BE2C (cell line): Measurements from ENCODE around the gene KASH5.

Source experiments
- DNase-seq: peaks from one replicate; pipeline ENCODE4 v3.0.0-alpha.2; 2020
- H3K27me3 ChIP-seq: fragments of 250-450 bp; sonication (Bioruptor Pico); 2 replicates; pipeline ENCODE4 v1.5.1; 2020; ENCODE audit warnings: mild to moderate bottlenecking
- H3K36me3 ChIP-seq: fragments of 250-450 bp; sonication (Bioruptor Pico); 2 replicates; pipeline ENCODE4 v1.5.1; 2020; ENCODE audit warnings: mild to moderate bottlenecking
- H3K4me1 ChIP-seq: fragments of 250-450 bp; sonication (Bioruptor Pico); 2 replicates; pipeline ENCODE4 v1.5.1; 2020
- H3K4me3 ChIP-seq: 2 replicates; pipeline ENCODE4 v1.5.1; 2011; ENCODE audit warnings: low read depth, low read length
- H3K9me3 ChIP-seq: fragments of 250-450 bp; sonication (Bioruptor Pico); 2 replicates; pipeline ENCODE4 v1.5.1; 2020
- CTCF ChIP-seq: IDR thresholded peaks from 2 replicates; pipeline ENCODE4 v1.5.1; 2012; ENCODE audit warnings: mild to moderate bottlenecking, low read depth, low read length

The KASH5 gene

DNA sequence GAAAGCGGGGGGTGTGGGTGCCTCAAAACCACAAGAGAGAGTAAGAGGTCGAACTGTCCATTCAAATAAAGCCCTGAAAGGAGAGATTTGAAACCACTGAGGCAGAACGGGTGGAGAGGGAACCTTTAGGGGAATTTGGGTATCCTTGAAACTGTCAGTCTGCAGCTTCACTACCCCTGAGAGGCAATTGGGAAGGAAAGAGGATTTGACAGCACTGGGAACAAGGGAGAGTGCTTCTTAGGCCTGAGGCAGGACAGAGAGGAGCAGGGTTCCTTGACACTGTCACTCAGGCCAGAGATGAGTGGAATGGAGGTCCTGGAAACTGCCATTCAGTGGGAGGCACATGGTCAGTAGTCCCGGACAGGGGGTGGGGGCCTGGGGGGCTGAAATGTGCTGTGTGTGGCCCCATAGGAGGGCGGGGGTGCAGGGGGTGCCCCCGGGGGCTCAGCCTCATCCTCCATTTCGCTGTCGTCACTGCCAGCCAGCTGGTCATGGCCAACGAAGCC is 42.2 kb downstream of the KASH5 start:
- peaks cover 69% of the 10 kb centered on the region for H3K27me3 ChIP-seq
- H3K4me3 ChIP-seq: no peak overlapping the region
- no peak for TF ChIP-seq CTCF
- no peaks in the 10 kb centered on the region for H3K9me3 ChIP-seq
- no peaks in the 10 kb centered on the region for H3K36me3 ChIP-seq
- DNase-seq: no peak
- no peaks in the 10 kb centered on the region for H3K4me1 ChIP-seq

GRCh38 chr19:49430678-49431329 is 42.8 kb downstream of the KASH5 start:
- Histone ChIP-seq H3K4me3 (no peak overlapping the region), H3K4me1 (no peaks in the 10 kb centered on the region), H3K9me3 (no peaks in the 10 kb centered on the region), H3K27me3 (peaks cover 63% of the 10 kb centered on the region), H3K36me3 (no peaks in the 10 kb centered on the region)
- peak; percentile 36; the same call in 1 of the 2 replicates for TF ChIP-seq CTCF
- DNase-seq: no peak

- no peak for TF ChIP-seq CTCF
- H3K4me1 ChIP-seq: no peaks in the 10 kb centered on the region
- H3K36me3 ChIP-seq: no peaks in the 10 kb centered on the region
- H3K4me3 ChIP-seq: no peak overlapping the region
- no peaks in the 10 kb centered on the region for H3K9me3 ChIP-seq
- peak; percentile 59 for DNase-seq
- peaks cover 59% of the 10 kb centered on the region for H3K27me3 ChIP-seq
Measured at GRCh38 chr19:49431330-49431749, 43.3 kb downstream of the KASH5 start.

- no peaks in the 10 kb centered on the region for H3K36me3 ChIP-seq
- DNase-seq: no peak
- H3K9me3 ChIP-seq: no peaks in the 10 kb centered on the region
- H3K27me3 ChIP-seq: peaks cover 56% of the 10 kb centered on the region
- no peak for TF ChIP-seq CTCF
- no peaks in the 10 kb centered on the region for H3K4me1 ChIP-seq
- H3K4me3 ChIP-seq: no peak overlapping the region
Measured at GRCh38 chr19:49432141-49433073, 44.4 kb downstream of the KASH5 start.

DNA sequence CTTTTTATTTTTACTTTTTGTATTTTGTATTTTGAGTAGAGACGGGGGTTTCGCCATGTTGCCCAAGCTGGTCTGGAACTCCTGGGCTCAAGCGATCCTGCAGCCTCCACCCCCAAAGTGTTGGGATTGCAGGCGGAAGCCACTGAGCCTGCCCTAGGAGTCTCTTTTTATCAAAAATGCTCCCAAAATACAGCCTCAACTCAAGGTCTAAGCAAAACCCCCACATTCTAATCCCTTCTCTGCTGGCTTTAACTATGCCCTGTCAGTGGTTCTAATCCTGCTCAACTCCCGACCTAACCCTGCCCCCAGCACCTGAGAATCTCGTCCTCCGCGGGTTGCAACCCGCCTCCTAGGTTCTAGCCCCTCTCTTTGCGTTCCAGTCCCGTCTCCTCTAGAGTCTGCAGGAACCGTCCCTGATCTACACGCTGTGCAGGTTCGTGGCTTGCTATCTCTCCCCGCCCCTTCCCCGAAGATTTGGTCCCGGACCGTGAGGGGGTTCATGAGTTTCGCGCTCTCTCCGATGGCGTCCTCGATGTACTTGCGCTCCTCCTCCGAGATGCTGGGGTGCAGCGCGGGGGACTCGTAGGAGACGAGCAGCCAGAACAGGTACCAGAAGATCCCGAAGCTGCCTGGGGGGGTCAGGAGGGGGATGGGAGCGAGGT is 45.3 kb downstream of the KASH5 start:
- Histone ChIP-seq H3K4me1 (no peaks in the 10 kb centered on the region), H3K27me3 (peaks cover 55% of the 10 kb centered on the region), H3K4me3 (no peak overlapping the region), H3K36me3 (no peaks in the 10 kb centered on the region), H3K9me3 (no peaks in the 10 kb centered on the region)
- no peak for DNase-seq
- TF ChIP-seq CTCF: no peak
